PC-3 (cell line): ENCODE data around the gene RNF157.

Experiments
- EZH2 ChIP-seq: fragments of 300-600 bp; sonication (generic); IDR thresholded peaks from one replicate; pipeline ENCODE4 v1.6.1; 2017; ENCODE audit warnings: antibody characterized with exemption, mild to moderate bottlenecking, low read length; ENCODE audit not compliant: unreplicated experiment
- EZH2phosphoT487 ChIP-seq: fragments of 300-600 bp; sonication (generic); IDR thresholded peaks from 2 replicates; pipeline ENCODE4 v1.6.1; 2018; ENCODE audit warnings: mild to moderate bottlenecking, antibody characterized with exemption, low read length, borderline replicate concordance
- TF ChIP-seq, protein P1 (sequence below): fragments of 300-600 bp; sonication (generic); conservative IDR thresholded peaks from 2 replicates; pipeline ENCODE4 v1.5.1; 2017; ENCODE audit warnings: antibody characterized with exemption, low read depth, mild to moderate bottlenecking, low read length

- TF ChIP-seq, protein P1, sequence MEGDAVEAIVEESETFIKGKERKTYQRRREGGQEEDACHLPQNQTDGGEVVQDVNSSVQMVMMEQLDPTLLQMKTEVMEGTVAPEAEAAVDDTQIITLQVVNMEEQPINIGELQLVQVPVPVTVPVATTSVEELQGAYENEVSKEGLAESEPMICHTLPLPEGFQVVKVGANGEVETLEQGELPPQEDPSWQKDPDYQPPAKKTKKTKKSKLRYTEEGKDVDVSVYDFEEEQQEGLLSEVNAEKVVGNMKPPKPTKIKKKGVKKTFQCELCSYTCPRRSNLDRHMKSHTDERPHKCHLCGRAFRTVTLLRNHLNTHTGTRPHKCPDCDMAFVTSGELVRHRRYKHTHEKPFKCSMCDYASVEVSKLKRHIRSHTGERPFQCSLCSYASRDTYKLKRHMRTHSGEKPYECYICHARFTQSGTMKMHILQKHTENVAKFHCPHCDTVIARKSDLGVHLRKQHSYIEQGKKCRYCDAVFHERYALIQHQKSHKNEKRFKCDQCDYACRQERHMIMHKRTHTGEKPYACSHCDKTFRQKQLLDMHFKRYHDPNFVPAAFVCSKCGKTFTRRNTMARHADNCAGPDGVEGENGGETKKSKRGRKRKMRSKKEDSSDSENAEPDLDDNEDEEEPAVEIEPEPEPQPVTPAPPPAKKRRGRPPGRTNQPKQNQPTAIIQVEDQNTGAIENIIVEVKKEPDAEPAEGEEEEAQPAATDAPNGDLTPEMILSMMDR: no peak
- TF ChIP-seq EZH2 (no peak), EZH2phosphoT487 (no peak)
Observed at GRCh38 chr17:76155988-76156661, 84.2 kb downstream of the RNF157 start.
